HG03064 (cell line): Measurements from ENCODE around the gene ZNF580.

Experiments
- ATAC-seq: cut with Tn5 transposase; IDR thresholded peaks from one replicate; pipeline ENCODE4 v1.9.1; 2021; ENCODE audit warnings: low read depth; ENCODE audit not compliant: unreplicated experiment

The ZNF580 gene

DNA sequence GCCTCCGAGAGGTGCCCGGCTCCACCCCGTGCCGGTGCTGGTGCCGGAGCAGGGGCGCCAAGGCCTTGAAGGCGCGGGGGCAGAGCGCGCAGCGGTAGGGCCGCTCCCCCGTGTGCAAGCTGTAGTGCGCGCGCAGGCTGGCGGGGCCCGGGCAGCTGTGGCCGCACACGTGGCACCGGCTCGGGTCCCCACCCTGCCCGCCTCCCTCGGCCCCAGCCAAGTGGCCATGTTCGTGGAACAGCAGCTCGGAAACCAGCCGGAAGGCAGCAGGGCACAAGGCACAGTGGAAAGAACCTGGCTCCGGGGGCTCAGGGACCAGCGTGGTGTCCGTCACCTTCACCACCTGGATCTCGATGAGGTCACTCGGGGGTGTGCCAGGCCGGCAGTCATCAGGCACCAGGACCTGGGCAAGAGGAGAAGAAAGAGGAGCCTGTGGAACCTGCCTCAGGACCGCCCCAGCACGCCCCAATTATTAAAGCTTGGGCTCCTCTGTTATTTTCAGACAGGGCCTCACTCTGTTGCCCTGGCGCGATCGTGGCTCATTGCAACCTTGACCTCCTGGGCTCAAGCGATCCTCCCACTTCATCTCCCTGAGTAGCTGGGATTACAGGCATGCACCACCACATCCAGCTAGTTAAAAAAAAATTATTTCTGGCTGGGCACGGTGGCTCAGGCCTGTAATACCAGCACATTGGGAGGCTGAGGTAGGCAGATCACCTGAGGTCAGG is 18.4 kb upstream of the ZNF580 start:
- no peak for ATAC-seq

DNA sequence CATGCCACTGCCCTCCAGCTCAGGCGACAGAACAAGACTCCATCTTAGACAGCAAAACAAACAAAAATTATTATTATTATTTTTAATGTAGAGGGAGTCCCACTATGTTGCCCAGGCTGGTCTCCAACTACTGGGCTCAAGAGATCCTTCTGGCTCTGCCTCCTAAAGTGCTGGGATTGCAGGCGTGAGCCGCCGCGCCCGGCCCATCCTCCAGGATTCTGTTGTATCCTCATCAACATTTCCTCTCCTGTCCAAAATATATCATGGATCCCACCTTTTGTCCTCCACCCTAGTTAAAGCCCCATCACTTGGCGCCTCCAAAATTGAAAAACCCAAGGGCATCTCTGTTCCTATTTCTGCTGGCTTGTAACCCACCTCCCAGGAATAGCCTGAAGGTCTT is 17.7 kb upstream of the ZNF580 start:
- no peak for ATAC-seq

DNA sequence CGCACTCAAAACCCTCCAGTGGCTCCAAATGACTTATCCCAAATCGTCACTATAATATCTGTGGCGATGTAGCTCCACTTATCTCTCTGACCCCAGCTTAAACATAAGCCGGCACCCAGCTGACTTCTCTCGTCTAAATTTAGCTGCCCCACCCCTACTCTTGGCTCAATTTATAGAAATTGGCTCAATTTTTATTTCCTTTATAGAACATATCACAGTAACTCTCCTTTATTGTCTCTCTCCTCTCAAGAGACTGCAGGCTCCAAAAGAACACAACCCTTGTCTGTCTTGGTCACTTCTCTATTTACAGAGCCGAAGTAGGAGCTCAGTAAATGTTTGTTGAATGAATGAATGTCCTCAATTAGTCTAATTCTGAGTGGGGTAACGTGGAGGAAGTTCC is 17.2 kb upstream of the ZNF580 start:
- no peak for ATAC-seq

DNA sequence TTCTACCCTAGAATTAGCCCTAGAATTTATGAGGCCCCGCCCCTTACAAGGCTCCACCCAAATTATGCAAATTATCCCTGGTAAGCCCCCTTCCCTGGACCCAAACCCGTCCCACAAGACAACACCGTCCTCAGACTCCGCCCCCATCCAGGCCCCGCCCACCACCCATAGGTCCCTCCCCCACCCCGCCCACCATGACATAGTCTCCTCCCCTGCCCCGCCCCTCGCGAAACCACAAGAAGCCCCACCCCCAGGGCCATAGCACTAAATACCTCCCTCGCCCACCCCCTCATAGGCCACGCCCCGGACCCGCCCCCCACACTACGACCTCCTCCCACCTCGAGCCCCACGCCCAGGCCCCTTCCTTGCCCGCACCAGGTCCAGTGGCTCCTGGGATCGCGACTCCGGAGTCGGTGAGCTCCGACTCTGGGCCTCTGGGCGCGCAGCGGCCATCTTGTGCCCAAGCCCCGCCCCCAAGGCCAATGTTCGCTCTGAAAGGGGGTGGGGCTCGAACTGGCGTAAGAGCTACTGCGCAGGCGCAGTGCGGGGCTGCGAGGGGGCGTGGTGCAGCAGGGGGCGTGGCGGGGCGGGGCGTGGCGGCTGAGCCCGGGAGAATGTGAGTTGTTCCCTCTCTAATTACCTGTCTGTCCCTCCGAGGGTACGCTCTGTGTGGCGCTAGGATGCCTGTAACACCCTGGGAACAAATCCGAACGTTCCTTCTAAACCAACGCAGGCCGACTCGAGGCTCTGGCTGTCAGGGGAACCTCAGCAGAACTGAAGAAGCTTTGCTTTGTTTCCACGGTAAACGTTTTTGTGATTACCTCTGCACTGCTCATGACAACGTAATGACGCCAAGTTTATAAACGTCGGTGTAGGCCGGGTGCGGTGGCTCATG is 16.4 kb upstream of the ZNF580 start, which contains the start of gene ZNF784:
Gene ZNF784, minus strand, starts transcription at position 458 of the 895 bp plus-strand sequence. Its CDS starts 5 bp downstream, at position 453.
- peak; percentile 59 for ATAC-seq

DNA sequence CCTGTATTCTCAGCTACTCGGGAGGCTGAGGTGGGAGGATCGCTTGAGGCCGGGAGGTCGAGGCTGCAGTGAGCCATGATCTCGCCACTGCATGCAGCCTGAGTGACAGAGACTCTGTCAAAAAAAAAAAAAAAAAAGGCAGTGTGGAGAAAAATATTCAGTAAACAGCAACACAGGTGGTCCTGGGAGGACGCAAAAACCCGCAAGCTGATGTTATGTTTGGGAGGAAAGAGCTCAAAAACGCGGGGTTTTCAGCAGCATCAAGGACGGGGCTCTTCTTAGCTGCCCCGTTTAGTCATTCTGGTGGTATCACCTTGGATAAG is 15.8 kb upstream of the ZNF580 start:
- ATAC-seq = no peak

DNA sequence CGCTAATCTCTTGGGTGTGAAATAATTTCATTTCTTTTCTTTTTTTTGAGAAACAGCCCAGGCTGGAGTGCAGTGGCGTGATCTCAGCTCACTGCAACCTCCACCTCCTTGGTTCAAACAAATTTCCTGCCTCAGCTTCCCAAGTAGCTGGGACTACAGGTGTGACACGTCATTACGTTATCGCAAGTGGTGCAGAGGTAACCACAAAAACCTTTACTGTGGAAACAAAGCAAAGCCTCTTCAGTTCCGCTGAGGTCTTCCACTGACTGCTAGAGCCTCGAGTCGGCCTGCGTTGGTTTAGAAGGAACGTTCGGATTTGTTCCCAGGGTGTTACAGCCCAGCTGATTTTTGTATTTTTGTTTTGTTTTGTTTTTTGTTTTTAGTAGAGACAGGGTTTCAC is 14.5 kb upstream of the ZNF580 start:
- ATAC-seq = no peak

DNA sequence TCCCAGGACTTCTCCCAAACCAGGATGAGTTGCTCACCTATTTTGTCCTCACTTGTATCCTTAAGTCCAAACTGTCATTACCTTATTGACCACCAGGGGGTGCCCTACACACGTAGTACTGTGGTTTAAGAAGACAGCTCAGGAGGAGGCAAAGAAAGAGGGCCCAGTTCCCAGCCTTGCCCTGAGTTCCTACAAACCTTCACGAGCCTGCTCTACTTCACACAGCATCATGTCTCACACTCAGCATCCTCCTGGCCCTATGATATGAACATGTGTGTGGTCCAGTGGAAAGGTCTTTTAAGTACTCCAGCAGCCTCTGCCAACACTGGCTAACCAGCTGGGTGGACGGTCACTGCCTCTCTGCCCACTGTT is 8.4 kb upstream of the ZNF580 start:
- ATAC-seq = no peak

DNA sequence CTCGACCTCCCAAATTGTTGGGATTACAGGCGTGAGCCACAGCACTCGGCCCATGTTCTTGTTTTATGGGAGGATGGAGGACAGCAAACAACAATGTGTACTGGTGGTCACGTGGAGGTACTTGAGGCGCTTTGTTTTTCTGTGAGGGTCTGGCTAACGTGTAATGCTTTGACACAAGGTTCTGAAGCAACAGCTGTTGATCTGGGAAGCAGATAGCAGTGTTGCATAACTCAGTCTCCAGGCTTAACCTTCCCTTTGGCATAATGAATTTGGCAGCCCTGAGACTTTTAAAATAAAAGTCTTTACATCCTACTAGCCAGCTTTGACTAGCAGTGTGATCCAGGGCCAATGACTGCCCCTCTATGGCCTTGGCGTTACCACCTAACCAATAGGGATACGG is 6.9 kb upstream of the ZNF580 start:
- no peak for ATAC-seq

DNA sequence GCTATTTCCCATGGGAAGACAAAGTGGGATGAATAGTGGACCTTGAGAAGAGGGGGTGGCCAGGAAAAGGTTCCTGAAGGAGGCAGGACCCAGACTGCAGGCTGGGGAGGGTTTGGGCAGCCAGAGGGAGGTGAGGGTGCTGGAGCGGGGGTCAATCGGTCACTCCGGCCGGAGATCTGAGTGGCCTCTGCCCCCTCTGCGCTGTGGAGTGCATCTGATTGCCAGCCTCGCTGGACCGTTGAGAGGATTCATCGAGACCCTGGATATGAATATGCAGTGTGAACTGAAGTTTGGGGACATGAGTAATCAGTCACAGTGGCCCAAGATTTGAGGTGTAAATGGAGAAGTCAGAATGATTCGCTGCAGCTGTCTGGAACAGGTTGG is 5.5 kb upstream of the ZNF580 start:
- no peak for ATAC-seq

DNA sequence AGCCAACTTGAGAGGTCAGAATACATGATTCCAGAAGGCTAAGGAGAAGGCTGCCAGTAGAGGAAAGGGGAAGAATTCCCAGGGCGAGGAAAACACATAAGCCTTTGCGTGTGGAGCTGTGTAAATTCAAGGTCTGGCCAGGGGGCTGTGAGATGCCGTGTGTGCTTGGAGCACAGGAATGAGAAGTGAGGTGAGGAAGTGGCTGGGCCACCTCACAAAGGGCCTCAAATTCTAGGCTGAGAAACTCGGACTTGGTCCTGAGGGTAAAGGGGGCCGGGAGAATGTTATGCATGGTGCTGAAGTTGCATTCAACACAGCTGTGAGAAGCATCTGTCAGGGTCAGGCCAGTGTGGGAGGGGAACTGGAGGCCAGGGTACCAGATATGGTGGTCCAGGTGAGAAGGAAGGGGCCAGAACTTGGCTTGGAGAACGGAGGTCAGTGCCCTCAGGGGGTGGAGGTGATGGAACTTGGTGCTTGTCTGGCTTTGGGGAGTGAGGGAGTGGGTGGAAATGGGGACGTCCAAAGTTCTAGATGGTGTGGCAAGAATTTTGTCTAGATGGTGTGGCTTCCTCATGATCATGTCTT is 4.9 kb upstream of the ZNF580 start:
- no peak for ATAC-seq

DNA sequence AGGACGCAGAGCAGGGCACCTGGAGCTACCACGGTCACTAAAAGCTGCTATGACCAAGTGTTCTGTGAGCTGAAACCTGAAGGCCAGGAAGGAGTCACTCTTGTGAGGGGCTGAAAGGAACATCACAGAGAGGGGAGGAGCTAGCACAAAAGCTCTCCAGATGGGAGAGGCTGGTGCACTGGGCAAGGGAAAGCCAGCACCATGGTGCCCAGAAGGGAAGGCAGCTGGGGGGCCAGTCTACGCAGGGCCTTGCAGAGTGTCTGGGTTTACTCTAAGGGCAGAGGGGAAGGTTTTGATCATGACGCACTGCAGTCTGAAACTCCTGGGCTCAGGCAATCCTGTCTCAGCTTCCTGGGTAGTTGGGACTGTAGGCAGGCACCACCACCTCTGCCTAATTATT is 4.1 kb upstream of the ZNF580 start:
- no peak for ATAC-seq

DNA sequence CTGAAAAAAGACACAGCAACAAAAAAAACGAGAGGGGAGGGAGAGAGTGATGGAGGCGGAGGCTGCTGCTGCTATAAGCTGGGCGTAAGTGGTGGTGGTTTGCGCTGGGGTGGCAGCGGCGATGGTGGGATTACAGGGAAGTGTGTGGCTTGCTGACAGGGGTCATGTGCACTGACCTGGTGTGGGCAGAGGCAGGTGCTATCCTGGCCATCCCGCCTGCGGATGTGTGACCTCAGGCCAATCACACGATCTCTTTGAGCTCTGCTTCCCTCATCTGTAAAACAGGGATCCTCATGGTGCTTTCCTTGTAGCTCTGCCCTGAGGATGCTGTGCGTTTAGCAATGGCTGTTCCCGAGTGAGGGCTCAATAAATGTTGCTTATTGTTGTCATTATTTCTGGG is 3.3 kb upstream of the ZNF580 start:
- ATAC-seq = no peak

DNA sequence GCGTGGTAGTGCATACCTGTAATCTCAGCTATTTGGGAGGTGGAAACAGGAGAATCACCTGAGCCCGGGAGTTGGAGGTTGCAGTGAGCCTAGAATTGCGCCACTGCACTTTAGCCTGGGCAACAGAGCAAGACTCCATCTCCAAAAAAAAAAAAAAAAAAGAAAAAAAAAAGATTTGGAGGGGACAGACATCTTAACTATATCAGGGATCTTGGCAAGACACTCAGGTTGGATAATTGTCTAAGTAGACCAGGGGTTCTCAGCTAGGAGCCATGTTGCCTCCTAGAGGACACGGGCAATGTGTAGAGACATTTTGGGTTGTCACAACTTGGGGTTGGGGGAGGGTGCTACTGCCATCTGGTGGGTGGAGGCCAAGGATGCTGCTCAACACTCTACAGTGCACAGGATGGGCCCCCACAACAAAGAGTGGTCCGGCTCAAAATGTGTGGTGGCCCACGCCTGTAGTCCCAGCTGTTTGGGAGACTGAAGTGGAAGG is 1.9 kb upstream of the ZNF580 start:
- no peak for ATAC-seq

DNA sequence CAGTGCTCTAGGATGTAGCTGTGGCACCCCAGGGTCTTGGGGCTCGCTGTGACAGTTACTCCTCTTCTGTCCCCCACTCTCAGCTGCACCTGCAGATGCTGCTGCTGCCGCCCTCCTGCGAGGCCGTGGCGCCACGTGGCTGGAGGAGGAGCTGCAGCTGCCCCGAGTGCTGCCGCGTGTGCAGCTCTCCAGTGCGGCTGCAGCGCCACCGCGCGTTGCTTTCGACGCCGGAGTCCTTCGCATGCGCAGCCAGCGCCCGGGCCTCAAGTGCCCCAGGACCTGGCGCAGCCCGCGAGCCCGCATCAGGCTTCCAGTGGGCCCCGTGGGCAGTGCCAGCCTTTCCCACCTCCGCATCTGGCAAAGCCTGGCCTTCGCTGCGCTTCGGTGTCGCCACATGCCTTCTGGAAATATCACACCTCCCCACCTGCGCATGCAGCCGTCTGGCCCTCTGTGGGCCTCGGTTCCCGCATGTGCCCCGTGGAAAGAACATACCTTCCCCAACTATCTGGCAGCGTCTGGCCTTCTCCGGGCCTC is 692 bp upstream of the ZNF580 start:
- ATAC-seq = no peak

DNA sequence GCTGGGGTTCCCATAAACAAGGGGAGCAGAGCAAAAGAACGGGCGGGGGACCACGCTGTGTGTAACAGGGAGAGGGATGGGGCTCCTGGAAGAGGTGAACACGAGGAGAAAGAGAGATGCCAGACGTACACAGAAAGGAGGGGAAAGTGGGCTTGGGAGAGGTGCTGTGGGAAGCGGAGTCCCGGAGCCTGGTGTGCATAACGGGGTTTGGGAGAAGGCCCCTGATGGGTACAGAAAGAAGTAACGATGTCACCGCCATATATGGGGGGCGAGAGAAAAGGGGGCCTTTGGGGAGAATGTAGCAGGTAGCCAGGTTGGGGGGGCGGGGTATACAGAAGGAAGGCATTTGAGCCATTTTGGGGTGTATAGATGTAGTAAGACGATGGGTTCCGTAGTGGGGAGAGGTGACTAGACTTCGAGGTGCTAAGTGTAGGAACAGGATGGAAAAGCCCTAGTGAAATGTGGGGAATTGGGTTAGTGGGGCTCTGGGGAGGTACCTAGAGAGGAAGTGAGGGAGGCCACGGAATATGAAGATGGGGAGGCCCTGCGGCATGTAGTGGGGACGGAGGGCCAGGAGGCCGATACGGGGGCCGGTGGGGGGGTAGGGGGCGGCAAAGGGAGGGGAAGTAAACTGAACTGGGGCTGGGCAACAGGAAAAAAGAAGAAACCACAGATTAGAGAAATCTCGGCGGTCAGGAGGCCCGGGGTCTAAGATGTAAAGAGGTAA is 787 bp downstream of the ZNF580 start:
- no peak for ATAC-seq

DNA sequence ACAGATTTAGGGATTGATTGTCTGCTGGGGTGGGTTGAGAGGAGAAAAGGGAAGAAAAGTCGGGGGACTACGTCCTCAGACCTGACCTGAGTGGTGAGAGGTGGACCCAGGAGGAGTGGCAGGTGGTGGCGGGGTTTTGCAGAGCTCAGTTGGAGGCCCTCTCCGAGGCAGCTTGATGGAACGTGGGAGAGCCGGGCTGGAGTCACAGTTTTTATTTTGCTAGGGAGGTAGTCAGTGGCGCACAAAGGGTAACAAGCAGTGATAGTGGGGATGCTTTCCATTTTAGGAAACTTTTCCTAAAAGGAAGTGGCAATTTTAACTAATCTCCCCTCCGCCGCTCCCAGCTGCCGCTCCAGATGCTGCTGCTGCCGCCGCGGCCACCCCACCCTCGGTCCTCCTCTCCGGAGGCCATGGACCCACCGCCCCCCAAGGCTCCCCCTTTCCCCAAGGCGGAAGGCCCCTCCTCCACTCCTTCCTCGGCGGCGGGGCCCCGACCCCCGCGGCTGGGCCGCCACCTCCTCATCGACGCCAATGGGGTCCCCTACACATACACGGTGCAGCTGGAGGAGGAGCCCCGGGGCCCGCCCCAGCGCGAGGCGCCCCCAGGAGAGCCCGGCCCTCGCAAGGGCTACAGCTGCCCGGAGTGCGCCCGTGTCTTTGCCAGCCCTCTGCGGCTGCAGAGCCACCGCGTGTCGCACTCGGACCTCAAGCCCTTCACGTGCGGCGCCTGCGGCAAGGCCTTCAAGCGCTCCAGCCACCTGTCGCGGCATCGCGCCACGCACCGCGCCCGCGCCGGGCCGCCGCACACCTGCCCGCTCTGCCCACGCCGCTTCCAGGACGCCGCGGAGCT is 1.6 kb downstream of the ZNF580 start:
- ATAC-seq = no peak

DNA sequence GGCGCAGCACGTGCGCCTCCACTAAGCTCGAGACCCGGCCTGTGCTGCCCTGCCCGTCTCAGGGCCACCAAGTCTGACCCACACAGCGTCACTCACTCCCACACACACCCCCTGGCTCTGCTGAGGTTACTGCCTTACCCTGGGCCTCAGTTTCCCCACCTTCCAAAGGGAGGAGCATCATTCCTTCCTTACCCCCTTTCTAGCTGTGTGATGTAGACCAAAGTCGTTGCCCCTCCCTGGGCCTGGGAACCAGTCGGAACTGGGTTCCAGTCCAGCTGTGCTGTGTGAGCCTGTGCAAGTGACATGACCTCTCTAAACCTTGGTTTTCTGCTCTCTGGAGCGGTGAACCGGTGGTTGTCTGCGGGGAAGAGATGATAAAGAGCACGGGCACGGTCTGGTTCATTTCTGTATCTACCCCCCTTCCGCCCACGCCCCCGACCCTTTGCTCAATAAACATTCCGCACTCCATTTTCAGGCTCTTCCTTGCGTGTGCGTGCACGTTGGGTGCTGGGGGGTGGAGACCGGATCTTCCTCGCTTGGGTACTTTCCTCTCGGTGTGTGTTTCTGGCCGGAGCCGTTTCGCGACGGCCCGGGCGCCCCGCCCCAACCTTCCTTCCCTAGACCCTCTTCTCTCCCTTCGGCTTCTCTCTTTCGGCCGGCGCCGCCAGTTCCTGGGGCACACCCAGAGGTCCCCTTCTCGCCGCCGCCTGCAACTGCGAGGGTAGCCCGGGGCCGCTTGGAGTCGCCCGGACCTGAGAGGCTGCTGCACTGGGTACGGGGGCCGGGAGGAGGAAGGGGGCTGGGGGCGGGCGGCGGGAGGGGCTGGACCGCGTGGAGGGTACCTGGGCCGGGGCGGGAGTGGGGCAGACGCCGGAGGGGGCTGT is 2.4 kb downstream of the ZNF580 start, which contains the start of gene ZNF581:
Gene ZNF581, plus strand, starts transcription at position 647 of the 884 bp plus-strand sequence. CDS start 923 bp downstream, outside the sequence.
- ATAC-seq = no peak

DNA sequence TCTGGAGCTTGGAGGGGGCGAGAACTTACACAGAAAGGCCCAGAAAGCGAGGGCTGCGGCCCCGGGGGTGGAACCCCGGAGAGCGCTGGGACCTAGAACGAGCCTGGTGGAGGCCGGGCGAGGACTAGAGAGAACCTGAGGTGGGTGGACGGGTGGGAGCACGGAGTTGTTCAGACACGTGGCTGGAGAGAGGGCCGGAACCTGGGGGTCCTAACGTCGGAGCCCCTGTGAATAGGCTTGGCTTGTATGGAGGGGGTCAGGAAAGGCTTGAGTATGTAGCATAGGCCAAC is 3.0 kb downstream of the ZNF580 start:
- no peak for ATAC-seq
